Stimulated activated CD4-positive, alpha-beta T cell treated with anti-CD3 and anti-CD28 coated beads, Interleukin-2, amount 100 ng/mL, for 24 hours (primary cell): ENCODE results near the gene ANKRD36C.
"Not testable (repeated sequence)": the region's sequence is repeated elsewhere in the genome, so short reads cannot be mapped to it uniquely, and the experiment has no call there.

ENCODE experiments used
- DNase-seq, 2 donors: peaks; one replicate each; pipeline ENCODE4 v3.0.0-alpha.2; 2020

ANKRD36C gene

DNA sequence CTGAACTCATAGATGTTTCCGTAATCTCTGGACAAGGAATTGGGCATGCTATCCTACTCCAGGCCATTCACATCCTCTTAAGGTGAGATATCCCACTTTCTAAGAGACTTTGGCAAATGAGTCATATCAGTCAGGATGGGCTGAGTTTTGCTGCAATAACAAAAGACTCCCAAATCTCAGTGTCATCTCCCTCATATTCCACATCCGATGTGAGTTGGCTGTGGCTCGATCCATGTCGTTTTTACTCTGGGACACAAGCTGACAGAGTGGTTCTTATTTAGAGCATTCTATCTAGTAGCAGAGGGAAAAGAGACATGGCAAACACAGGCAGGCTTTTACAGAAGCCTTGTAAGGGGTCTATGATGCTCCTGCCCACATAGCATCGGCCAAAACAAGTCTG, 14.6 kb upstream of the ANKRD36C start:
- not testable (repeated sequence) for DNase-seq

DNA sequence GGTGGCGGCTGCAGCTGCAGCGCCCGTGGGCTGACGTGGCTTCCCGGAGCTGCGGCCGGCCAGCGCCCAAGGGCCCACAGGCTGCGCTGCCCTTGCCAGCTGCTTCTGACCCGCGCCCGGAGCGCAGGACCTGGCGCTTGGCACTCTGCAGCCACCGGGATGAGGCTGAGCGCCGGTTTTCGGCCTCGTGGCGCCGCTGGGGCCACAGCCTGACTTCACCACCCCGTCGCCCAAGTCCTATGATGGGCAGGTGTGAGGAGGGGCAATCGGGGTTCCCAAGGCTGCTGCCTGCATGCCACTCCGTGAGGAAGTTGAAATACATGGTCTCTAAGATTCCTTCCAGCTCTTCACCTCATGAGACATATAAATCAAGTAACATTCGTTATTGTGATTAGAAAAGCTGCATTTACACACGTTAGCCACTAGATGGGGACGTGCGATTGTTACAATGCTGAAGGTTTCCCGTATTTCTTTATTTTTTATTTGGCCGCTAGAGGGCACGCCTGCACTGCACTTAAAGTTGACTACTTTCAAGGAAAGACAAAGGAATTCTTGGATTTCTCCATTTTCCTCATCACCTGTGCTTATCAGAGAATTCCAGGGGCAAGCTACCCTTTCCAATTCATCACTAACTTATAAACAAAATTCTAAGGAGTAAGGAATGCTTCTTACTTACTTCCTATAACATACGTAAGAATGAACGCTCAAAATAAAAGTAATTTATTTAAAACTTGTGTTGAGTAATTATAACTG, 1.1 kb upstream of the ANKRD36C start:
- peak; percentile 43 to 63 for DNase-seq

DNA sequence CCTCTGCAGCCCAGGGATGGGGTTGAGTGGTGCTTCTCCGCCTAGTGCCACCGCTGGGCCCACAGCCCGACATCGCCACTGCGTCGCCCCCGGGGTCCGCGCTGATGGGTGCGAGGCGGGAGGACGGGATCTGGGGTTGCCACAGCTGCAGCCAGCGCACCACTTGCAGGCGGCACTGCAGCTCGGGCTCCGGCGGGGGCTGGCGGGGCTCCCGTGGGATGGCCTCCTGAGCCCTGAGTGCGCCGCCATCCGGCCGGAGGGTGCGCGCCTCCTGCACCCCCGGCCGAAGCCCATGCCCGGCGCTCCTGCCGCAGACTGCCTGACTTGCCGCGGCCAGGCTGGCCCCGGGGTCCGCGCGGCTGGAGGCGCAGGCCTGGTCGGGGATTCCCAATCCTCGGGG, 478 bp upstream of the ANKRD36C start:
- peak in 1 of 2 donors; percentile 38 for DNase-seq

DNA sequence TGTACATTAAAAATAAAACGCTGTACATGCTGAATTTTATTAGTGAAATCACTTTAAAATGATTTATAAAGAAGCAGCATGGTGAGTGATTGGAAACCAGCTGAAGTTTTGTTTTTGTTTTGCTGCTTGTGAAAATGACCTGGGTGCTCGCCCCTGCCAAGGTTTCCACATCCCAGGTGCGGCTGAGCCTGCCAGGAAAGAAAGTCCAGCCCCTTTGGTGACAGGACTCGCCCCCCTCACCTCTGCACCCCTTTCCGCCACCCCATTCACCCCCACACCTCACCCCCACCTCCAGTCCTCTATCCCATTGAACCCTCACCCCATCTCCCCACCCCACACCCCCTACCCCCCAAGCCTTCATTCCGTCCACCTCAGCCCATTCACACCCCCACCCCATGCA, 740 bp downstream of the ANKRD36C start:
- not testable (repeated sequence) for DNase-seq

DNA sequence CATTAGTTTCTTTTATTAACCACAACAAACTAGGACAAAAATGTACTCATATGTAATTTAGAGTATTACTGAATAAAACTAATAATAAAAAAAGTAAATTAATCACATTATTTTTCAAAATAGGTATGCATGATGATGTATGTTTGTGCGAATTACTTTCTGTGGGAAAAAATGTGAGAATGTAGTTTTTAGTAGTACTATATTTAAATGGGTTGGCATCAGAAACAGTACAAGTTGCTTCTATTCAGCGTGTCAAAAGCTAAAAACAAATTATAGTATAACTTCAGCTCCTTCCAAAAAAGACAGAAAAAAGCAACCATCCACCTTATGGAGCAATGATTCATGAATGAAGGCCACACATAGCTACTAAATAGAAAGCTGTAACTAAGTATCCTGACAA, 40.0 kb downstream of the ANKRD36C start:
- DNase-seq = not testable (repeated sequence)

DNA sequence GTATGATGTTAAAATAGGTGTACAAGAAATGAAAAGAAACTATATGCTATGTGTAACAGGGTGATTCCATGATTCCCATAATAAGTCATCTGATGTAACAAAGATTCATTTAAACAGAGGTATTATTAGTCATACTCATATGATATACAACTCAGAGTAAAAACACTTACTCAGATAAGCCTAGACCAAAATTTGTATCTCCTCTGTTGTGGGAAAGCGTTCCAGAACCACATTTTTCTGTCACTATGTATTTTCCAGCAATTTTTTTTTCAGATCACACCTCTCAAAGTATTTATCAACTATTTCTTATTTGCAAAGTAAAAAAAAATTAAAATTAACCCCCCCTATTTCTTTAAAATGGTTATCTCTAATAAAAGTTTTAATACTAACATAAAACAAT, 43.6 kb downstream of the ANKRD36C start:
- DNase-seq = not testable (repeated sequence)

DNA sequence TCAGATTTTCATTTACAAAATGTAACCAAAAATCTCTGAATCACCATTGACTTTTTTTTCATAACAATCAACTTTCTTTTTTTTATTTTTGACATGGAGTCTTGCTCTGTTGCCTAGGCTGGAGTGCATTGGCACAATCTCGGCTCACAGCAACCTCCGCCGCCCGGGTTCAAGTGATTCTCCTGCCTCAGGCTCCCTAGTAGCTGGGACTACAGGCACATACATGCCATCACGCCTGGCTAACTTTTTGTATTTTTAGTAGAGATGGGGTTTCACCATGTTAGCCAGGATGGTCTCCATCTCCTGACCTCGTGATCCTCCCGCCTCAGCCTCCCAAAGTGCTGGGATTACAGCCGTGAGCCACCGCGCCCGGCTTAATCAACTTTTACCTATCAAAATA, 51.7 kb downstream of the ANKRD36C start:
- not testable (repeated sequence) for DNase-seq

DNA sequence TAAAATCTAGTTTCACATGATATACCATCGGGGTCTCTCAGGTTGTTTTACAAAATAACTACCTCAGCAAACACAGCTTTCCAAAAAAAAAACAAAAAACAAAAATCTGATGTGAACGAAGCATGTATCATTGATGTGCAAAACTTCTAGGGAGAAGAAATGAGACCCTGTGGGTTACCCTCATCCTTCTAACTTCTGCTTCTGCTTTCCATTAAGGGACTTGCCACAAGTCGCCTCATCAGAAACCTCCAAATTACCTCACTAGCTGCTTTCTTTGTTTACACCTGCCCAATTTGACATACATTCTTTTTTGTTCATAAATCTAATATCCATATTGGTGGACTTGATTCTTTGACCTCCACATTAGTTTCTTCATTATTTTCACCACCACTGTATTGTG, 60.9 kb downstream of the ANKRD36C start:
- DNase-seq = not testable (repeated sequence)

DNA sequence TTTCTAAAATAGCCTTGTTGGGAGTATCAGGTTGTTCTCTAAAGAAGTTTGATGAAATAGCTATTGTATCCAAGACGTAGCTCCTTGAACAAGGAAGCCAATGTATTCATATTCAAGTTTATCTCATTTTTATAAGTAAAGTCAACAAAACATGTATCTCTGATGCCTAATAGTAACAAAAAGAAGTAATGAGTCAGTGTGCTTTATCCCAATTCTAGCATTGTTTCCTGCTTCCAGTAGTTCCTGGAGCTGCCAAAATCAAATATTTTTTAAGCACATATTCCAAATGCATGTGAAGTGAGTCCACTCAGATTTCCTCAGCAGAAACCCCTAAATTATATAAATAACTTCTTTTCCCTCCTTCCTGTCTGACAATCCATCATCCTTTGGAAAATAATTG, 74.6 kb downstream of the ANKRD36C start:
- DNase-seq = not testable (repeated sequence)

DNA sequence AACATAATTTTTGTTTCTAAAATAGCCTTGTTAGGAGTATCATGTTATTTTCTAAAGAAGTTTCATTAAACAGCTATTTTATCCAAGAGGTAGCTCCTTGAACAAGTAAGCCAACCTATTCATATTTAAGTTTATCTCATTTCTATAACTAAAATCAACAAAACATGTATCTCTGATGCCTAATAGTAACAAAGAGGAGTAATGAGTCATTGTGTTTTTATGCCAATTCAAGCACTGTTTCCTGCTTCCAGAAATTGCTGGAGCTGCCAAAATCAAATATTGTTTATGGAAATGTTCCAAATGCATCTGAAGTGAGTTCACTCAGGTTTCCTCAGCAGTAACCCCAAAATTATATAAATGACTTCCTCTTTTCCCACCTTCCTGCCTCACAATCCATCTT, 76.5 kb downstream of the ANKRD36C start:
- not testable (repeated sequence) for DNase-seq

DNA sequence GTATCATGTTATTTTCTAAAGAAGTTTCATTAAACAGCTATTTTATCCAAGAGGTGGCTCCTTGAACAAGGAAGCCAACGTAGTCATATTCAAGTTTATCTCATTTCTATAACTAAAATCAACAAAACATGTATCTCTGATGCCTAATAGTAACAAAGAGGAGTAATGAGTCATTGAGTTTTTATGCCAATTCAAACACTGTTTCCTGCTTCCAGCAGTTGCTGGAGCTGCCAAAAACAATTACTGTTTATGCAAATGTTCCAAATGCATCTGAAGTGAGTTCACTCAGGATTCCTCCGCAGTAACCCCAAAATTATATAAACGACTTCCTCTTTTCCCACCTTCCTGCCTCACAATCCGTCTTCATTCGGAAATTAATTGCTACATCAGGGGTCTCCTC, 80.2 kb downstream of the ANKRD36C start:
- not testable (repeated sequence) for DNase-seq

DNA sequence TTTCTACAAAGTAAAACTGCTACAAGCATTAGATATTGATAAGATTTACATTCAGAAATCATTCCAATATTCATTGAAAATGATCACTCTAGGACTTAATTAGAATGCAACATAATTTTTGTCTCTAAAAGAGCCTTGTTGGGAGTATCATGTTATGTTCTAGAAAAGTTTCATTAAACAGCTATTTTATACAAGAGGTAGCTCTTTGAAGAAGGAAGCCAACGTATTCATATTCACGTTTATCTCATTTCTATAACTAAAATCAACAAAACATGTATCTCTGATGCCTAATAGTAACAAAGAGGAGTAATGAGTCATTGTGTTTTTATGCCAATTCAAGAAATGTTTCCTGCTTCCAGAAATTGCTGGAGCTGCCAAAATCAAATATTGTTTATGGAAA, 97.2 kb downstream of the ANKRD36C start:
- not testable (repeated sequence) for DNase-seq

DNA sequence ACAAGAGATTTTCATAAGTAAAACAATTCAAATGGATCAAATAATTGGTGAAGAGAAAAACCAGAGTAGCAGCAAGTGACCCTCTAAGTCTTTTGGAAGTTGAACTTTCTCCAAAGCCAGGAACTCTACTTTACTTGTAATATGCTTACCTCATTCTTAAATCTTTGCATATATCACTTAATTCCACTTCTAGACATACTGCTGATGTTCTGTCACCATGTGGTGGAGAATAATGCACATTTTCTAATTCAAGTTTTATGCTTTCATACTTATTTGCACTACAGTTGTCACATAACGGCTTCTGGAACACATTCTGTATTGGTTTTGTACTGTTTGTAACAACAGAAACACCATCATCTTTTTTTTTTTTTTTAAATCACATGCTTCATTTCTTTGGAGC, 123.7 kb downstream of the ANKRD36C start:
- DNase-seq = not testable (repeated sequence)

DNA sequence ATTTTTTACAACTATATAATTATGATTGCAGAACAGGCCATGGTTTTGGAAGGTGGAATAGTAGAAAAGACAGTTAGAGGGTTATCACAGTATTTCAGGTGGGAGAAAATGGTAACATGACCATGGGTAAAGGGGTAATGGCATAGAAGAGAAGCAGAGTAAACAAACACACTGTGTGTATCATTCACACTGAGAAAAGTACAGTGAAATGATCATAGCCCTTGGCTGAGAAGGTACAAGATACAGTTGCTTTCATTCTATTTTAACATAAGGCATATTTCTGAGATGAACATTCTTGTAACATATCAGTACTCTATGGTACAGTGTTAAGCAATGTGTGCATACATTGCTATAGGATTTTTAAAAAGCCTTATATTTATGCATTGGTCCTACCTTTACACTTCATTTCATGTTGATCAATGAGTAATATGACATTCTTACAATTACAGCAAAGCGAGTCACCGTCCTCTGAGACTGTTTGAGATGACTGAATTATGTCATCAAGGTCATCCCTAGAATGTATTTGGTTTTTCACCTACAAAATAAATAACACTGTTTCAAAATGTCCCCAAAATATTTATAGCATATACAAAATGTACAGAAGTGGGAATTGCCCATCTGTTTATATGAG, 124.5 kb downstream of the ANKRD36C start:
- DNase-seq = not testable (repeated sequence)

DNA sequence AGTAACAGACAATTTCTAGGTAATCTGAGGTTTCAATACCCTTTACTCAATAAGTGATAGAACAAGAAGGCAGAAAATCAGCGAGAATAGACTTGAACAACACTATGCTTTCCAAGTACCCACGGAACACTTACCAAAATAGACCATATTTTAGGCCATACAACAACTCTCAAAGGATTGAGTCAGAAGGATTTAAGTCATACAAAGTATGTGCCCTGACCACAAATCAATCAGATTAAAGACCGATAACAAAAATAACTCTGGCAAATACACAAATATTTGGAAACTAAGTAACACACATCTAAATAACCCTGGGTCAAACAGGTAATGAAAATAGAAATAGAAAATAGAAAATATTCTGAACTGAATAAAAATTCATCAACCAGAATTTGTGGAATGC, 129.5 kb downstream of the ANKRD36C start:
- DNase-seq = not testable (repeated sequence)

DNA sequence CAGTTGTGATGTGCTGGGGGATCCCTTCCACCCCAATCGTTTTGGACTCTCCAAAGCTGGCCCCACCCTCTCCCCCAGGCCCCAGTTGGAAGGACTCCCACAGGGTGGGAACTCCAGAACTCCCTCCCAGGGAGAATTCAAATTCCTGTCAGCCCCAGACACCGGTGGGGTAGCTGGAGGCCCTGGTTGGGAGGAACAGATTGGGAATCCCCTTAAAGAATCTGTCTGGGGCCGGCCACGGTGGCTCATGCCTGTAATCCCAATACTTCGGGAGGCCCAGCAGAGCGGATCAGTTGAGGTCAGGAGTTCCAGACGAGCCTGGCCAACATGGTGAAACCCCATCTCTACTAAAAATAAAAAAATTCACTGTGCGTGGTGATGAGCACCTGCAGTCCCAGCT, 155.5 kb downstream of the ANKRD36C start:
- DNase-seq = no peak

DNA sequence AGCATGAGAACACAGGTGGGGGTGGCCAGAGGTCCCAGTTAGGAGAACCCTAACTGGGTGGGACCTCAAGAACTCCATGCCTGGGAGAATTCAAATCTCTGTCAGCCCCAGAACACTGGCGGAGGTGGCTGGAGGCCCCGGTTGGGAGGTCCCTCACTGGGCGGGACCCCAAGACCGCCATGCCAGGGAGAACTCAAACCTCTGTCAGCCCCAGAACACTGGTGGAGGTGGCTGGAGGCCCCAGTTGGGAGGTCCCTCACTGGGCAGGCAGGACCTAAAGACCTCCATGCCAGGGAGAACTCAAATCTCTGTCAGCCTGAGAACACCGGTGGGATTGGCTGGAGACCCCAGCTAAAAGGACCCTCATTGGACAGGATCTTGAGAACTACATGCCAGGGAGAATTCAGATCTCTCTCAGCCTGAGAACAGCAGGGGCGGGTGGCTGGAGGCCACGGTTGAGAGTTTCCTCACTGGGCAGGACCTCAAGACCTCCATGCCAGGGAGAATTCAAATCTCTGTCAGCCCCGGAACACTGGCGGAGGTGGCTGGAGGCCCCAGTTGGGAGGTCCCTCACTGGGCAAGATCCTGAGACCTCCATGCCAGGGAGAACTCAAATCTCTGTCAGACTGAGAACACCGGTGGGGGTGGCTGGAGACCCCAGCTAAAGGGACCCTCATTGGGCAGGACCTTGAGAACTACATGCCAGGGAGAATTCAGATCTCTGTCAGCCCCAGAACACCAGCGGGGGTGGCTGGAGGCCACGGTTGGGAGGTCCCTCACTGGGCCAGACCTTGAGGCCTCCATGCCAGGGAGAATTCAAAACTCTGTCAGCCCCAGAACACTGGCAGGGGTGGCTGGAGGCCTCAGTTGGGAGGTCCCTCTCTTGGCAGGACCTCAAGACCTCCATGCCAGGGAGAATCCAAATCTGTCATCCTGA, 157.3 kb downstream of the ANKRD36C start:
- not testable (repeated sequence) for DNase-seq

DNA sequence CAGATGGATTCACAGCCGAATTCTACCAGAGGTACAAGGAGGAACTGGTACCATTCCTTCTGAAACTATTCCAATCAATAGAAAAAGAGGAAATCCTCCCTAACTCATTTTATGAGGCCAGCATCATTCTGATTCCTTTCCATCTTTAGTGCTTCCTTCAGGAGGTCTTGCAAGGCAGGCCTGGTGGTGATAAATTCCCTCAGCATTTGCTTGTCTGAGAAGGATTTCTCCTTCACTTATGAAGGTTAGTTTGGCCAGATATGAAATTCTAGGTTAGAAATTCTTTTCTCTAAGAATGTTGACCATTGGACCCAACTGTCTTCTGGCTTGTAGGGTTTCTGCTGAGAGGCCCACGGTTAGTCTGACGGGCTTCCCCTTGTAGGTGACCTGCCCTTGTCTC, 167.4 kb downstream of the ANKRD36C start:
- DNase-seq = not testable (repeated sequence)

DNA sequence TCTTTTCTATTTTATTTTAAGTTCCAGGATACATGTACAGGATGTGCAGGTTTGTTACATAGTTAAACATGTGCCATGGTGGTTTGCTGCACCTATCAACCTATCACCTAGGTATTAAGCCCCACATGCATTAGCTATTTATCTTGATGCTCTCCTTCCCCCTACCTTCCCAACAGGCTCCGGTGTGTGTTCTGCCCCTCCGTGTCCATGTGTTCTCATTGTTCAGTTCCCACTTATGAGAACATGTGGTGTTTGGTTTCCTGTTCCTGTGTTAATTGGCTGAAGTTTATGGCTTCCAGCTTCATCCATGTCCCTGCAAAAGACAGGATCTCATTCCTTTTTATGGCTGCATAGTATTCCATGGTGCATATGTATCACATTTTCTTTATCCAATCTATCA, 174.1 kb downstream of the ANKRD36C start:
- DNase-seq = not testable (repeated sequence)

DNA sequence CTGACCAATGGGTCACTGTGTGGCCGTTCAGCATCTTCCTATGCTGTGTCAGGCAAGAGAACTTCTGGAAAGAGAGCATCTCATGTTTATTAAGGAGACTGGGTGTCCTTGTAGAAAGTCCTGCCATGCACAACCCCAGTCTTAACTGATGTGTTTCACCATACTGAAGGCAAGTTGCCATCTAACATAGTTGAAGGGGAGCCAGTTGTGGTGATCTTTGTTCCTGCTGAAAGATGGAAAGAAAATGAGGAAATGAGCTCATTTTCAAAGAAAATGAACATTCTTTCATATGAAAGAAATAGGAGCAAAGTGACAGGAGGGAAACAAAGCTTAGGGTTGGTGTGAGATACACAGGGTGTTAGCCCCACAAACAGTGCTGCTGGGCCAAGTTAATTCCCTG, 178.3 kb downstream of the ANKRD36C start:
- not testable (repeated sequence) for DNase-seq

DNA sequence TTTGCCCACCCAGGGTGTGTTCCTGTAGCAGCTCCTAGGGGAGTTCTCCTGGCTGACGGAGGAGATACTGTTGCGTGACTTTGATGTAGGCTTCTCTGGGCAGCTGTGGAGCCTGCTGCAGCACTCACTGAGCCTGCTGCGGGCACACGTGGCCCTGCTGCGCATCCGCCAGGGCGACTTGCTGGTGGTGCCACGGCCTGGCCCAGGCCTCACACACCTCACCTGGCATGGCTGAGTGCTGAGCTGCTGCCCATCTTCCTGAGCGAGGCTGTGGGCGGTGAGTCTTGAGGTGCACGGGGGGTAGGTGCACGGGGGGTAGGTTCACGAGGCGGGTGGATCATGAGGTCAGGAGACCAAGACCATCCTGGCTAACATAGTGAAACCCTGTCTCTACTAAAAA, 191.7 kb downstream of the ANKRD36C start:
- DNase-seq = no peak

DNA sequence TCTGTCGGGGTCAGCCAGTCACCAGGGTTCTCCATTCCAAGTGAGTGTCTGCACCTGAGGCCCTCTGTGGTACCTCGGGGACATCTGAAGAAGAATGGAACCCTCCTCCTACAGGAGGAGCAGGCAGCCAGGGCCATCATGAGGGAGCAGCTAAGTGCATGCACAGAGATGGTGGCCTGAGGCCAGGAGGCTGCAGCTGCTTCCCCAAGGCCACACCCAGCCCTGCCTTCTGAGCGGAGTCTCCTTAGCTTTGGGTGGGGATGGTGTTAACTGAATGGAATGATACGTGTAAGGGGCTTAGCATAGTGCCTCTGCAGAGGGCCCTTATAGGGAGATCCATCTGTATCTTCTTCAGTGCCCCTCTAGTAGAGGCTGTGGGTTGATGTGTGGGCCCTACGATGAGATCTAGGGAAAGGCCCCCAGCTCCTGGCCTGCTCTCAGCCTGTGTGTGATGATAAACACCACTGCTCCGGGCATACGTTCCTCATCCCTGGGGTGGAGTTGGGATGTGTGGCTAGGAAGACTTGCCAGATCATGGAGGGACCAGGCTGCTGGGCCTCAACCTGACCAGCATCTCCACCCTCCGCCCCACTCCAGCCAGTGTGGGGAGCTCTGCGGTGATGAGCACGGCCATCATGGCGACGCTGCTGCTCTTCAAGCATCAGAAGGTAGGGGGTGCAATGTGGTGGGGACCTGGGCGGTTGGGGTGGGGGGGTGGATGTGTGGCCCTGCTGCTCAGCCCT, 192.3 kb downstream of the ANKRD36C start:
- DNase-seq = not testable (repeated sequence)
